Measurements from ENCODE around the gene SNX24.

SNX24 gene

GRCh38 chr5:122901346-122901745, 55.9 kb downstream of the SNX24 start:
- no peaks in the 10 kb centered on the region for H3K4me1 ChIP-seq (ENCODE audit: control insufficient read depth, insufficient read depth, low read length)
- POLR2A ChIA-PET, result no interaction called here
- CTCF ChIA-PET, result interaction anchor here (0.7 to 1.1 kb wide), 2 partner anchors 31 to 260 kb away, joined by 3 read pairs; no protein-coding TSS in a partner anchor
- no peaks in the 10 kb centered on the region for H3K36me3 ChIP-seq (ENCODE audit: control insufficient read depth in 2 of 2, insufficient read depth in 1 of 2, low read length in 2 of 2)
- H3K4me3 ChIP-seq (ENCODE audit: low read depth, low read length), result no peak overlapping the region
- TF ChIP-seq ZBTB26 (tag by site-specific recombination; optimal IDR thresholded peaks at IDR 0.05) (no peak), ZNF629 (tag by site-specific recombination; IDR thresholded peaks at IDR 0.05) (no peak)
- no peak overlapping the region for H3K27ac ChIP-seq (ENCODE audit: extremely low read depth, low read depth, low read length)
- H3K9me3 ChIP-seq (ENCODE audit: control insufficient read depth, insufficient read depth, low read depth, low read length), result no peaks in the 10 kb centered on the region

GRCh38 chr5:122902263-122902662, 56.9 kb downstream of the SNX24 start:
- ChIA-PET CTCF (no interaction called here), POLR2A (no interaction called here)

GRCh38 chr5:122906768-122907167, 61.4 kb downstream of the SNX24 start:
- Histone ChIP-seq H3K27ac (ENCODE audit: extremely low read depth, low read depth, low read length) (no peak overlapping the region), H3K4me1 (ENCODE audit: control insufficient read depth, insufficient read depth, low read length) (peaks cover 9% of the 10 kb centered on the region), H3K36me3 (ENCODE audit: control insufficient read depth in 2 of 2, insufficient read depth in 1 of 2, low read length in 2 of 2) (no peaks in the 10 kb centered on the region), H3K9me3 (ENCODE audit: control insufficient read depth, insufficient read depth, low read depth, low read length) (no peaks in the 10 kb centered on the region), H3K4me3 (ENCODE audit: low read depth, low read length) (no peak overlapping the region)
- ChIA-PET CTCF (no interaction called here), POLR2A (no interaction called here)
- TF ChIP-seq, protein P1, sequence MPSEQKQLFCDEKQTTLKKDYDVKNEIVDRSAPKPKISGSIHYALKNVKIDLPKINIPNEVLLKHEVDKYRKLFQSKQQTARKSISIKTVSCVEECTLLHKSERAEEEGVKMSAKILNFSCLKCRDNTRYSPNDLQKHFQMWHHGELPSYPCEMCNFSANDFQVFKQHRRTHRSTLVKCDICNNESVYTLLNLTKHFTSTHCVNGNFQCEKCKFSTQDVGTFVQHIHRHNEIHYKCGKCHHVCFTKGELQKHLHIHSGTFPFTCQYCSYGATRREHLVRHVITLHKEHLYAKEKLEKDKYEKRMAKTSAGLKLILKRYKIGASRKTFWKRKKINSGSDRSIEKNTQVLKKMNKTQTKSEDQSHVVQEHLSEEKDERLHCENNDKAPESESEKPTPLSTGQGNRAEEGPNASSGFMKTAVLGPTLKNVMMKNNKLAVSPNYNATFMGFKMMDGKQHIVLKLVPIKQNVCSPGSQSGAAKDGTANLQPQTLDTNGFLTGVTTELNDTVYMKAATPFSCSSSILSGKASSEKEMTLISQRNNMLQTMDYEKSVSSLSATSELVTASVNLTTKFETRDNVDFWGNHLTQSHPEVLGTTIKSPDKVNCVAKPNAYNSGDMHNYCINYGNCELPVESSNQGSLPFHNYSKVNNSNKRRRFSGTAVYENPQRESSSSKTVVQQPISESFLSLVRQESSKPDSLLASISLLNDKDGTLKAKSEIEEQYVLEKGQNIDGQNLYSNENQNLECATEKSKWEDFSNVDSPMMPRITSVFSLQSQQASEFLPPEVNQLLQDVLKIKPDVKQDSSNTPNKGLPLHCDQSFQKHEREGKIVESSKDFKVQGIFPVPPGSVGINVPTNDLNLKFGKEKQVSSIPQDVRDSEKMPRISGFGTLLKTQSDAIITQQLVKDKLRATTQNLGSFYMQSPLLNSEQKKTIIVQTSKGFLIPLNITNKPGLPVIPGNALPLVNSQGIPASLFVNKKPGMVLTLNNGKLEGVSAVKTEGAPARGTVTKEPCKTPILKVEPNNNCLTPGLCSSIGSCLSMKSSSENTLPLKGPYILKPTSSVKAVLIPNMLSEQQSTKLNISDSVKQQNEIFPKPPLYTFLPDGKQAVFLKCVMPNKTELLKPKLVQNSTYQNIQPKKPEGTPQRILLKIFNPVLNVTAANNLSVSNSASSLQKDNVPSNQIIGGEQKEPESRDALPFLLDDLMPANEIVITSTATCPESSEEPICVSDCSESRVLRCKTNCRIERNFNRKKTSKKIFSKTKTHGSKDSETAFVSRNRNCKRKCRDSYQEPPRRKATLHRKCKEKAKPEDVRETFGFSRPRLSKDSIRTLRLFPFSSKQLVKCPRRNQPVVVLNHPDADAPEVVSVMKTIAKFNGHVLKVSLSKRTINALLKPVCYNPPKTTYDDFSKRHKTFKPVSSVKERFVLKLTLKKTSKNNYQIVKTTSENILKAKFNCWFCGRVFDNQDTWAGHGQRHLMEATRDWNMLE (tag by site-specific recombination; conservative IDR thresholded peaks at IDR 0.05; ENCODE audit: low read depth), result no peak
- TF ChIP-seq PRDM6 (tag by site-specific recombination; IDR thresholded peaks at IDR 0.05), result peak; percentile 33; the same call in 1 of the 2 replicates

More at GRCh38 chr5:122902263-122902662, 56.9 kb downstream of the SNX24 start:
- no peak overlapping the region for H3K27ac ChIP-seq (ENCODE audit: extremely low read depth, low read depth, low read length)
- H3K9me3 ChIP-seq (ENCODE audit: control insufficient read depth, insufficient read depth, low read depth, low read length), result no peaks in the 10 kb centered on the region
- H3K4me1 ChIP-seq (ENCODE audit: control insufficient read depth, insufficient read depth, low read length), result peaks cover 6% of the 10 kb centered on the region
- no peaks in the 10 kb centered on the region for H3K36me3 ChIP-seq (ENCODE audit: control insufficient read depth in 2 of 2, insufficient read depth in 1 of 2, low read length in 2 of 2)
- no peak overlapping the region for H3K4me3 ChIP-seq (ENCODE audit: low read depth, low read length)
- no peak for TF ChIP-seq ZNF658 (tag by site-specific recombination; IDR thresholded peaks at IDR 0.05)
- TF ChIP-seq ZNF266 (tag by site-specific recombination; IDR thresholded peaks at IDR 0.05; ENCODE audit: low read depth), result no peak
- no peak for TF ChIP-seq ZNF133 (tag by site-specific recombination; IDR thresholded peaks at IDR 0.05)
- no peak for TF ChIP-seq HOXC10 (CRISPR knock-in tag; IDR thresholded peaks at IDR 0.05)
- TF ChIP-seq, protein P2, sequence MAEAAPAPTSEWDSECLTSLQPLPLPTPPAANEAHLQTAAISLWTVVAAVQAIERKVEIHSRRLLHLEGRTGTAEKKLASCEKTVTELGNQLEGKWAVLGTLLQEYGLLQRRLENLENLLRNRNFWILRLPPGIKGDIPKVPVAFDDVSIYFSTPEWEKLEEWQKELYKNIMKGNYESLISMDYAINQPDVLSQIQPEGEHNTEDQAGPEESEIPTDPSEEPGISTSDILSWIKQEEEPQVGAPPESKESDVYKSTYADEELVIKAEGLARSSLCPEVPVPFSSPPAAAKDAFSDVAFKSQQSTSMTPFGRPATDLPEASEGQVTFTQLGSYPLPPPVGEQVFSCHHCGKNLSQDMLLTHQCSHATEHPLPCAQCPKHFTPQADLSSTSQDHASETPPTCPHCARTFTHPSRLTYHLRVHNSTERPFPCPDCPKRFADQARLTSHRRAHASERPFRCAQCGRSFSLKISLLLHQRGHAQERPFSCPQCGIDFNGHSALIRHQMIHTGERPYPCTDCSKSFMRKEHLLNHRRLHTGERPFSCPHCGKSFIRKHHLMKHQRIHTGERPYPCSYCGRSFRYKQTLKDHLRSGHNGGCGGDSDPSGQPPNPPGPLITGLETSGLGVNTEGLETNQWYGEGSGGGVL (tag by site-specific recombination; IDR thresholded peaks at IDR 0.05), result no peak
- TF ChIP-seq ZNF596 (tag by site-specific recombination; IDR thresholded peaks at IDR 0.05), result no peak
- no peak for TF ChIP-seq ZNF768 (tag by site-specific recombination; IDR thresholded peaks at IDR 0.05)
- TF ChIP-seq ZEB2 (tag by site-specific recombination; IDR thresholded peaks at IDR 0.05), result no peak
- no peak for TF ChIP-seq ZNF488 (tag by site-specific recombination; IDR thresholded peaks at IDR 0.05)
- TF ChIP-seq ZNF830 (tag by site-specific recombination; IDR thresholded peaks at IDR 0.05; ENCODE audit: low read depth), result no peak
- TF ChIP-seq ZNF248 (tag by site-specific recombination; IDR thresholded peaks at IDR 0.05), result no peak
- no peak for TF ChIP-seq ZNF148 (tag by site-specific recombination; IDR thresholded peaks at IDR 0.05; ENCODE audit: borderline replicate concordance)

Data from HEK293 (cell line).